GM23248 (cell line): ENCODE measurements around the gene PIGX.

Source experiments
- EZH2 ChIP-seq: fragments of 200-600 bp; sonication (generic); IDR thresholded peaks from 2 replicates; pipeline ENCODE4 v1.6.1; 2018; ENCODE audit warnings: antibody characterized with exemption, mild to moderate bottlenecking; ENCODE audit not compliant: insufficient read depth, poor library complexity, severe bottlenecking
- EZH2phosphoT487 ChIP-seq: fragments of 200-600 bp; sonication (generic); IDR thresholded peaks from 2 replicates; pipeline ENCODE4 v1.6.1; 2018; ENCODE audit warnings: antibody characterized with exemption, moderate library complexity, mild to moderate bottlenecking, low read depth; ENCODE audit not compliant: insufficient read depth

GRCh38 chr3:196670339-196670738 lies 41.8 kb upstream of the PIGX start:
- TF ChIP-seq EZH2phosphoT487 (no peak), EZH2 (no peak)
